ENCODE results near the gene LGALSL.

LGALSL gene

DNA sequence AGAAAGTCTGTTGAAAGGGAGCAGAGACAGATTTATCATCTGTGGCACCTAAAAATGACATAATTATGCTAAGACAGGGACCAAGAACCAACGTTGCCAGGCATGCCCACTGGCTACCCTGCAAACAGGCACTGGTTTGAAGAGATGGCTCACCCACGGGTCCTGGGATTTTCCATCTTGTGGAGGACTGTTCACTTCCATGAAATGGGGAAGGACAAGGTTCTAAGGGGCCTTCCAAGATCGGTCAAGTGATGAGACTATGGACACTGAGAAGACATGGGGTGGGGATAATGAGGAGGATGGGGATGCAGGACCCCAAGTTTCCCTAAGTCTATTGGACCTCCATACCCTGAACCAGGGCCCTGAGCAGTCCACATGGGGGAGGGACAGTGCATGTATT lies 18.9 kb downstream of the LGALSL start:
- Histone ChIP-seq H3K27me3 (ENCODE audit: insufficient read depth, insufficient read length) (no peaks in the 10 kb centered on the region), H3K9me3 (ENCODE audit: insufficient read depth, low read length) (no peaks in the 10 kb centered on the region), H3K36me3 (ENCODE audit: insufficient read depth, insufficient read length, low read length) (no peaks in the 10 kb centered on the region), H3K4me3 (ENCODE audit: insufficient read length, low read depth) (no peak overlapping the region), H3K4me1 (ENCODE audit: insufficient read depth, insufficient read length) (no peaks in the 10 kb centered on the region), H3K9ac (ENCODE audit: insufficient read length, low read depth) (no peak overlapping the region)
- TF ChIP-seq SUZ12 (IDR thresholded peaks at IDR 0.05; ENCODE audit: extremely low read depth, insufficient read depth, insufficient read length), result no peak
- TF ChIP-seq ZNF274 (IDR thresholded peaks at IDR 0.05; ENCODE audit: low read depth, low read length), result no peak
- no peak for TF ChIP-seq YY1 (IDR thresholded peaks at IDR 0.05; ENCODE audit: insufficient read depth, insufficient read length)
- no peak for DNase-seq (ENCODE audit: low read depth, low spot score)

DNA sequence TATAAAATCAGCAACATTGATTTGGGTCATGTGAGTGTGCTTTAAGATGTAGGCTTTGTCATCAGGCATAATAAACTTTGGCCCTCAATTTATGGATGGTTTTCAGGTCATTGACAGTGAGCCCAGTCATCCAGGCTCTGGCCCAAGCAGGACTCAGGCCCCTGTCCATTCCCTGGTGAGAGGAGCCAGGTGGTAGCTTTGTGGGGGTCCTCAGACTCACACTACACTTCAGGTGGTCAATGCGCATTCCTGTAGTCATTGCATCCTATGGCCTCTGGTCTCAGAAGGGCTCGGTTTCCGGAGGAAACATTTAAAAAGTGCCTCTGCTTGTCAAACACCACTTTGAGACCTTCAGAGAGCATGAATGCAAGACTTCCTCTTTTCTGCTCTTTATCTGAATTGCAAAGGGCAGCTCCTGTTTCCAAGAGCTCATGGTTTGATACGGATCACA lies 20.2 kb downstream of the LGALSL start:
- no peak for DNase-seq (ENCODE audit: low read depth, low spot score)

DNA sequence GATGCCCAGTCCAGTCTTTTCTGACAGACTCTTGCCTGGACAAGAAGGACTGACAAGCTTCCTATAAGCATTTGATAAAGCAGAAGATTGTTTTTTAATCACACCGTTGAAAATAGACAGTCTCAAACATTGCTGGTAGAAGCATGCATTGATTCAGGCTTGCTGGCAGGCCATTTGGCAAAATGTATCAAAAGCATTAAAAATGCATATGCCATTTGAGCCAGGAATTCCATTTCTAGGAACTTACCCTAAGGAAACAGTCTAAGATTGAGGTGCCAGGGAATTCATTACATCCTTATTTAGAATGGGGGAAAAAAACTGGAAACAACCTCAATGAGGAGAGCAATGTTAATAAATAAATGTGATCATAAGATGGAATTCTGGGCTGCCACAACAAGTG lies 20.7 kb downstream of the LGALSL start:
- no peaks in the 10 kb centered on the region for H3K36me3 ChIP-seq (ENCODE audit: insufficient read depth, insufficient read length, low read length)
- H3K9ac ChIP-seq (ENCODE audit: insufficient read length, low read depth), result no peak overlapping the region
- no peaks in the 10 kb centered on the region for H3K4me1 ChIP-seq (ENCODE audit: insufficient read depth, insufficient read length)
- no peak for TF ChIP-seq SUZ12 (IDR thresholded peaks at IDR 0.05; ENCODE audit: extremely low read depth, insufficient read depth, insufficient read length)
- TF ChIP-seq YY1 (IDR thresholded peaks at IDR 0.05; ENCODE audit: insufficient read depth, insufficient read length), result no peak
- no peak for TF ChIP-seq ZNF274 (IDR thresholded peaks at IDR 0.05; ENCODE audit: low read depth, low read length)
- H3K4me3 ChIP-seq (ENCODE audit: insufficient read length, low read depth), result no peak overlapping the region
- H3K9me3 ChIP-seq (ENCODE audit: insufficient read depth, low read length), result no peaks in the 10 kb centered on the region
- H3K27me3 ChIP-seq (ENCODE audit: insufficient read depth, insufficient read length), result no peaks in the 10 kb centered on the region
- no peak for DNase-seq (ENCODE audit: low read depth, low spot score)

More for the DNA sequence above, 20.2 kb downstream of the LGALSL start:
- no peaks in the 10 kb centered on the region for H3K27me3 ChIP-seq (ENCODE audit: insufficient read depth, insufficient read length)
- no peaks in the 10 kb centered on the region for H3K9me3 ChIP-seq (ENCODE audit: insufficient read depth, low read length)
- TF ChIP-seq SUZ12 (IDR thresholded peaks at IDR 0.05; ENCODE audit: extremely low read depth, insufficient read depth, insufficient read length) (no peak), YY1 (IDR thresholded peaks at IDR 0.05; ENCODE audit: insufficient read depth, insufficient read length) (no peak), ZNF274 (IDR thresholded peaks at IDR 0.05; ENCODE audit: low read depth, low read length) (no peak)
- H3K4me1 ChIP-seq (ENCODE audit: insufficient read depth, insufficient read length), result no peaks in the 10 kb centered on the region
- H3K4me3 ChIP-seq (ENCODE audit: insufficient read length, low read depth), result no peak overlapping the region
- no peaks in the 10 kb centered on the region for H3K36me3 ChIP-seq (ENCODE audit: insufficient read depth, insufficient read length, low read length)
- H3K9ac ChIP-seq (ENCODE audit: insufficient read length, low read depth), result no peak overlapping the region

DNA sequence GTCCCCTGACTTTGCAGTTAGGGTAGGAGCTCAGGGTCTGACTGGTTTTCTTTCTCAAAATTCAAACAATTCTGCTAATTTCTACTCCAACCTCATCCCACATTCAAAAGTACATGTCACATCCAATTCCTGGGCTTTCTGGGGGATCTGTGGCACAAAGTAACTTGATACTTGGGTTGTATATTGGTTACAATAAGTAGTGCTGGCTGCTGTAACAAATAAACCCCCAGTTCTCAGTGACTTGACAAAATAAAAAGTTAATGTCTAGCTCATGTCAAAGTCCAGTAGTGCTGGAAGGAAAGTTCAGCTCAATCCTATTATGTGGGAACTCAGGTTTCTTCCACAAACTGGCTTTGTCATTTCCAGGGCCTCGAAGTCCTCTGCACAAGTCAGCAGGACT lies 23.1 kb downstream of the LGALSL start:
- Histone ChIP-seq H3K27me3 (ENCODE audit: insufficient read depth, insufficient read length) (no peaks in the 10 kb centered on the region), H3K4me1 (ENCODE audit: insufficient read depth, insufficient read length) (no peaks in the 10 kb centered on the region), H3K4me3 (ENCODE audit: insufficient read length, low read depth) (no peak overlapping the region), H3K9me3 (ENCODE audit: insufficient read depth, low read length) (no peaks in the 10 kb centered on the region), H3K9ac (ENCODE audit: insufficient read length, low read depth) (no peak overlapping the region), H3K36me3 (ENCODE audit: insufficient read depth, insufficient read length, low read length) (no peaks in the 10 kb centered on the region)
- no peak for DNase-seq (ENCODE audit: low read depth, low spot score)
- TF ChIP-seq YY1 (IDR thresholded peaks at IDR 0.05; ENCODE audit: insufficient read depth, insufficient read length) (no peak), ZNF274 (IDR thresholded peaks at IDR 0.05; ENCODE audit: low read depth, low read length) (no peak), SUZ12 (IDR thresholded peaks at IDR 0.05; ENCODE audit: extremely low read depth, insufficient read depth, insufficient read length) (no peak)

DNA sequence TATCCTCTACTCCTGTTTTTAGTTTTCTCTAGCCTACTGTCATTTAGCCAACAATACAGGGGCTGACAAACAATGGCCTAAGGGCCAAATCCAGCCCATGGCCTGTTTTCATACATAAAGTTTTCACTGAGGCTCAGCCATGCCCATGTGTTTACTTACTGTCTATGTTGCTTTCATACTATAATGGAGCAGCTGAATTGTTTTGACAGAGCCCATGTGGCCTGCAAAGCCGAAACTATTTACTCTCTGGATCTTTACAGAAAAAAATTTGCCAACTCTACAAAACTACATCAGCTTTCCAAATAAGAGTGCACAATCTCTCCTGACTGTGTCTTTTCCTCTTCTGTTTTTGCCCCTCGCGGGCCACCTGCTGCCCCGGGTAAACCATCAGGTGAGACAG lies 24.0 kb downstream of the LGALSL start:
- Histone ChIP-seq H3K27me3 (ENCODE audit: insufficient read depth, insufficient read length) (no peaks in the 10 kb centered on the region), H3K9ac (ENCODE audit: insufficient read length, low read depth) (no peak overlapping the region), H3K4me1 (ENCODE audit: insufficient read depth, insufficient read length) (no peaks in the 10 kb centered on the region), H3K9me3 (ENCODE audit: insufficient read depth, low read length) (no peaks in the 10 kb centered on the region), H3K4me3 (ENCODE audit: insufficient read length, low read depth) (no peak overlapping the region), H3K36me3 (ENCODE audit: insufficient read depth, insufficient read length, low read length) (no peaks in the 10 kb centered on the region)
- no peak for DNase-seq (ENCODE audit: low read depth, low spot score)
- no peak for TF ChIP-seq SUZ12 (IDR thresholded peaks at IDR 0.05; ENCODE audit: extremely low read depth, insufficient read depth, insufficient read length)
- no peak for TF ChIP-seq ZNF274 (IDR thresholded peaks at IDR 0.05; ENCODE audit: low read depth, low read length)
- no peak for TF ChIP-seq YY1 (IDR thresholded peaks at IDR 0.05; ENCODE audit: insufficient read depth, insufficient read length)

DNA sequence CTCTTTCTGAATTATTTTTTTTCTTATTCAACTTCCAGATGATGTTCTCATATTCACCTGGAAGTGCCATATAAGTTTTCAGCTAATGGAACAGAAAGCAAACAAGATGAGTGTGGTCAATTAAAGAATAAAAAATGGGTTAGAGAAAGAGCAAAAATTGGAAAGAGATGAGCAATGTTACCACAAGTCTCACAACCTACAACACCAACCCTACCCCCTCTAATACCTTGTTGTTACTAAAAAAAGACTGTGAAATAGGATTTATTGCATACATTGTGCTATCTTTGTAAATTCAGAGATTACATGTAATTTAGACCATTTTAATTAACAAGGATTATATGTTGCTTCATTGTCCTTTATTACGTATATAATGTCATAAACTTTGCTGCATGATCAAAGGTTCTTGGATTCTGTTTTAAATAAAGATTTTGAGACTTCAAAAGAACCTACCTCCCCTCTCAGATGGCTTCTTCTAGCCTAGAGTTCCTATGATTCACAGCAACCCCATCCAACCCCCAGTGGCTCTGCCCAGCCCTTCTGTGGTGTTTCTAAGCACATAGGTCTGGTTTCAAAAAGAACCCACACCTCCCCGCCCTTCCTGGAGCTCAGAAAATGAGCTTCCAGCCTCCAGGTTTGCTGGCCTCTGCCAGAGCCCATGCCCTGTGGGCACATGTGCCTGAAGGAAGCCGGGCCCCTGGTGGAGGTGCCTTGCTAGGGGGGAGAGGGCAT lies 24.7 kb downstream of the LGALSL start:
- no peak overlapping the region for H3K9ac ChIP-seq (ENCODE audit: insufficient read length, low read depth)
- TF ChIP-seq YY1 (IDR thresholded peaks at IDR 0.05; ENCODE audit: insufficient read depth, insufficient read length), result no peak
- no peak for TF ChIP-seq ZNF274 (IDR thresholded peaks at IDR 0.05; ENCODE audit: low read depth, low read length)
- no peak for TF ChIP-seq SUZ12 (IDR thresholded peaks at IDR 0.05; ENCODE audit: extremely low read depth, insufficient read depth, insufficient read length)
- no peaks in the 10 kb centered on the region for H3K36me3 ChIP-seq (ENCODE audit: insufficient read depth, insufficient read length, low read length)
- H3K27me3 ChIP-seq (ENCODE audit: insufficient read depth, insufficient read length), result no peaks in the 10 kb centered on the region
- H3K4me3 ChIP-seq (ENCODE audit: insufficient read length, low read depth), result no peak overlapping the region
- no peak for DNase-seq (ENCODE audit: low read depth, low spot score)
- H3K4me1 ChIP-seq (ENCODE audit: insufficient read depth, insufficient read length), result no peaks in the 10 kb centered on the region
- H3K9me3 ChIP-seq (ENCODE audit: insufficient read depth, low read length), result no peaks in the 10 kb centered on the region

DNA sequence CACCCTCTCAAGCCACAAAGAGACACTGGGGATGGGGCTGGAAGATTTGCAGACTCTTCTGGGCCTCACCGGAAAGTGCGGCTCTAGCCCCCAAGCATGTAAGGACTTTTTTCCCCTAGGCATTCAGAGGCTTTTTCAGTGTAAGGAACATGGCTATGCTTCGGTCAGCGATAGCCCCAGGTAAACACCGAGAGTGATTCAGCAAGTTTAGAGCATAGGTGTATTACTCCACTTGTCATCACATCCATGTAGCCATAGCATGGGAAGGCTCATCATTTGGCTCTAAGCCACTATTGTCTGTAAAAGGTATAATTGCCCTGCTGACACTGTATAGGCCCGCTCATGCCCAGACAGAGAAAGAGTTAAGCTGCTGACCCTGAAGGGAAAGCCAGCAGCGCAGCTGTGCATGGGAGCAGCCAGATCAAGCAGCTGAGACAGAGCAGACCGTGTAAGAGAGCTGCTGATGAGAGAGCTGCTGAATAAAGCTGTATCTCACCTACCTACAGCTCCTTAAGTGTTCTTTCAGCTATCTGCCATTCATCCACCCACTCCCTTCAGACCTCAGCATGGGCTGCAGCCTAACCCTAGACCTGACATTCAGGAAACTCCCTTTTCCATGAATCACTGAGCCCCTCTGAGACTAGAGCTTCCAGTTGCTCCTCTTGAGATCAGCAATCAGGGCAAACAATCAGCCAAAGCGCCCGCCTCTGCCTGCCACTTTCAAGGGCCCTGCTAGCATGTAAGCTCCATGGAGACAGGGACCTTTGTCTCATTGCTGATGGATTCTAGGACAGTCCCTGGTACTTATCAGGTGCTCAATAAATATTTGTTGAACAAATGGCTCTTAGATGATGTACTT lies 25.5 kb downstream of the LGALSL start:
- Histone ChIP-seq H3K27me3 (ENCODE audit: insufficient read depth, insufficient read length) (no peaks in the 10 kb centered on the region), H3K36me3 (ENCODE audit: insufficient read depth, insufficient read length, low read length) (no peaks in the 10 kb centered on the region), H3K4me3 (ENCODE audit: insufficient read length, low read depth) (no peak overlapping the region), H3K9me3 (ENCODE audit: insufficient read depth, low read length) (no peaks in the 10 kb centered on the region), H3K4me1 (ENCODE audit: insufficient read depth, insufficient read length) (no peaks in the 10 kb centered on the region), H3K9ac (ENCODE audit: insufficient read length, low read depth) (no peak overlapping the region)
- DNase-seq (ENCODE audit: low read depth, low spot score), result no peak
- TF ChIP-seq SUZ12 (IDR thresholded peaks at IDR 0.05; ENCODE audit: extremely low read depth, insufficient read depth, insufficient read length) (no peak), YY1 (IDR thresholded peaks at IDR 0.05; ENCODE audit: insufficient read depth, insufficient read length) (no peak), ZNF274 (IDR thresholded peaks at IDR 0.05; ENCODE audit: low read depth, low read length) (no peak)
